Suprapubic skin (tissue), 3 donors: ENCODE data around the gene UBR7.

Experiments used
- CTCF ChIP-seq, 2 donors: fragments of 200-600 bp in 1 of 2; fragments of 450-650 bp in 1 of 2; sonication (generic) in 1 of 2; IDR thresholded peaks; one replicate each; pipeline ENCODE4 v1.5.1; 2016 to 2019; ENCODE audit warnings: antibody characterized with exemption in 2 of 2, mild to moderate bottlenecking in 1 of 2, moderate library complexity in 1 of 2
- EP300 ChIP-seq: sonication (generic); formaldehyde crosslinking; IDR thresholded peaks from one replicate; pipeline ENCODE4 v1.6.1; 2017; ENCODE audit warnings: antibody characterized with exemption
- POLR2A ChIP-seq, 2 donors: fragments of 450-650 bp; IDR thresholded peaks; one replicate each; pipeline ENCODE4 v1.6.1; 2017; ENCODE audit warnings: antibody characterized with exemption in 2 of 2, mild to moderate bottlenecking in 2 of 2, moderate library complexity in 2 of 2

GRCh38 chr14:93249128-93249831 is 42.2 kb downstream of the UBR7 start:
- TF ChIP-seq CTCF (IDR thresholded peaks at IDR 0.05) (no peak), POLR2A (IDR thresholded peaks at IDR 0.05) (no peak), EP300 (no peak)
